ENCODE results near the gene YPEL3.
"Not testable (repeated sequence)": the region's sequence is repeated elsewhere in the genome, so short reads cannot be mapped to it uniquely, and the experiment has no call there.

The YPEL3 gene

GRCh38 chr16:30132591-30132990, 36.6 kb upstream of the YPEL3 start:
- Histone ChIP-seq H3K4me3 (ENCODE audit: low read depth in 1 of 2, low read length in 2 of 2) (no peak overlapping the region), H3K36me3 (ENCODE audit: control insufficient read depth in 1 of 2, insufficient read depth in 2 of 2, low read length in 2 of 2) (no peaks in the 10 kb centered on the region), H3K9me3 (ENCODE audit: control insufficient read depth in 1 of 2, low read length in 2 of 2) (no peaks in the 10 kb centered on the region), H3K27me3 (ENCODE audit: low read depth, low read length) (no peaks in the 10 kb centered on the region), H3K27ac (ENCODE audit: low read length) (no peak overlapping the region), H3K4me1 (ENCODE audit: control insufficient read depth in 1 of 2, insufficient read depth in 2 of 2, low read length in 2 of 2) (no peaks in the 10 kb centered on the region)

DNA sequence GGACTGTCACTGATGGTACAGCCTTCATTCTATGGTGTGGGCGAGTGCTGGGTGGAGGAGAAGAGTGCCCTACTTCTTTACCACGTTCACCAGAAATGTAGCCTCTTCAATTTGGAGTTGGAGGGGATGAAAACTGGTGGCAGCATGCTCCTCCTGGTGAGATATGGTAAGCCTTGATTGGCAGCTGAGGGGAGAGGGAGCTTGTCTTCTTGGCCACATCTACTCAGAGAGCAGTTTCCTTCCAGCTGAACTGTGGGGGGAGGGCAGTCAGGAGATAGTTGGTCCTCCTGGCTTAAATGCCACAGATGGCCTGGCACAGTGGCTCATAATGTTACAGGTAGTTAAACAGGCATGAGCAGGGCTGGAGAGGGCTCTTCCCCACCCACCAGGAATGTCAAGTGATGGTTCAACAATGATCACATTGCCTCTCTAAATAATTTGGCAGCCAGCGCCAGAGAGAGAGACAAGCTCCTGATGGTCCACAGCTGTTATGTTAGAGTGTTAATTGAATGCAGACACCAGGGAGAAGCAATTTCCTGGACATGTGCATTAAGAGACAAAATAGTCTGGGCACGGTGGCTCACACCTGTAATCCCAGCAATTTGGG, 36.0 kb upstream of the YPEL3 start:
- H3K27ac ChIP-seq (ENCODE audit: low read length) = no peak overlapping the region
- H3K4me1 ChIP-seq (ENCODE audit: control insufficient read depth in 1 of 2, insufficient read depth in 2 of 2, low read length in 2 of 2) = no peaks in the 10 kb centered on the region
- H3K4me3 ChIP-seq (ENCODE audit: low read depth in 1 of 2, low read length in 2 of 2) = no peak overlapping the region
- H3K36me3 ChIP-seq (ENCODE audit: control insufficient read depth in 1 of 2, insufficient read depth in 2 of 2, low read length in 2 of 2) = no peaks in the 10 kb centered on the region
- H3K9me3 ChIP-seq (ENCODE audit: control insufficient read depth in 1 of 2, low read length in 2 of 2) = no peaks in the 10 kb centered on the region
- H3K27me3 ChIP-seq (ENCODE audit: low read depth, low read length) = no peaks in the 10 kb centered on the region

DNA sequence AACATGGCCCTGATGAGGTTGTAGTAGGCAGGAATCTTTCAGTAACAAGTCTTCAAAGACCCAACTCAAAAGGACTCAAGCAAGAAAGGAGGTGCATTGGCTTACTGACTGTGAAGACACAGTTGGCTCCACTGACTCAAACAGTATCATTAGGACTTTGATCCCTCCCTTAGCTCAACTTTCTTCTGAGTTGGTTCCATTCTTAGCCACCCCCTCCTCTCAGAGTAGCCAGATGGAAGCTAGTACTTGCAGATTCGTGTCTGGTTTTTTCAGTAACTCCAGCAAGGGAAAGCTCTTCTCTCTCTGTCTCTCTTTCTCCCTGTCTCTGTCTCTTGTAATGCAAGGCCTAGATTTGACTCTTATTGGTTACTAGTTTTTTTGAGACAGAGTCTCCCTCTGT, 32.0 kb upstream of the YPEL3 start:
- H3K4me1 ChIP-seq (ENCODE audit: control insufficient read depth in 1 of 2, insufficient read depth in 2 of 2, low read length in 2 of 2) = peaks cover 5 to 7% of the 10 kb centered on the region in 2 donors
- H3K9me3 ChIP-seq (ENCODE audit: control insufficient read depth in 1 of 2, low read length in 2 of 2) = no peaks in the 10 kb centered on the region
- no peaks in the 10 kb centered on the region for H3K27me3 ChIP-seq (ENCODE audit: low read depth, low read length)
- no peaks in the 10 kb centered on the region for H3K36me3 ChIP-seq (ENCODE audit: control insufficient read depth in 1 of 2, insufficient read depth in 2 of 2, low read length in 2 of 2)
- H3K4me3 ChIP-seq (ENCODE audit: low read depth in 1 of 2, low read length in 2 of 2) = no peak overlapping the region
- H3K27ac ChIP-seq (ENCODE audit: low read length) = no peak overlapping the region

DNA sequence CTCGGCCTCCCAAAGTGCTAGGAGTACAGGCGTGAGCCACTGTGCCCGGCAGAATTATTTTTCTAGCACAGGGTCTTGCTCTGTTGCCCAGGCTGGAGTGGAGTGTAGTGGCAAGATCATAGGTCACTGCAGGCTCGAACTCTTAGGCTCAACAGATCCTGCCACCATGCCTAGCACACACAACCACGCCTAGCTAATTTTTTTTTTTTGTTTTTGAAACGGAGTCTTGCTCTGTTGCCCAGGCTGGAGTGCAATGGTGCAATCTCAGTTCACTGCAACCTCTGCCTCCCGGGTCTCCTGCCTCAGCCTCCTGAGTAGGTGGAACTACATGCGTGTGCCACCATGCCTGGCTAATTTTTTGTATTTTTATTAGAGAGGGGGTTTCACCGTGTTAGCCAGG, 29.7 kb upstream of the YPEL3 start:
- not testable (repeated sequence) for H3K9me3 ChIP-seq (ENCODE audit: control insufficient read depth in 1 of 2, low read length in 2 of 2); H3K27me3 ChIP-seq (ENCODE audit: low read depth, low read length); H3K27ac ChIP-seq (ENCODE audit: low read length); H3K4me3 ChIP-seq (ENCODE audit: low read depth in 1 of 2, low read length in 2 of 2); H3K36me3 ChIP-seq (ENCODE audit: control insufficient read depth in 1 of 2, insufficient read depth in 2 of 2, low read length in 2 of 2)
- peaks cover 11 to 12% of the 10 kb centered on the region in 2 donors for H3K4me1 ChIP-seq (ENCODE audit: control insufficient read depth in 1 of 2, insufficient read depth in 2 of 2, low read length in 2 of 2)

GRCh38 chr16:30124985-30125379, 29.0 kb upstream of the YPEL3 start:
- no peak overlapping the region for H3K4me3 ChIP-seq (ENCODE audit: low read depth in 1 of 2, low read length in 2 of 2)
- no peaks in the 10 kb centered on the region for H3K9me3 ChIP-seq (ENCODE audit: control insufficient read depth in 1 of 2, low read length in 2 of 2)
- H3K27ac ChIP-seq (ENCODE audit: low read length) = no peak overlapping the region

DNA sequence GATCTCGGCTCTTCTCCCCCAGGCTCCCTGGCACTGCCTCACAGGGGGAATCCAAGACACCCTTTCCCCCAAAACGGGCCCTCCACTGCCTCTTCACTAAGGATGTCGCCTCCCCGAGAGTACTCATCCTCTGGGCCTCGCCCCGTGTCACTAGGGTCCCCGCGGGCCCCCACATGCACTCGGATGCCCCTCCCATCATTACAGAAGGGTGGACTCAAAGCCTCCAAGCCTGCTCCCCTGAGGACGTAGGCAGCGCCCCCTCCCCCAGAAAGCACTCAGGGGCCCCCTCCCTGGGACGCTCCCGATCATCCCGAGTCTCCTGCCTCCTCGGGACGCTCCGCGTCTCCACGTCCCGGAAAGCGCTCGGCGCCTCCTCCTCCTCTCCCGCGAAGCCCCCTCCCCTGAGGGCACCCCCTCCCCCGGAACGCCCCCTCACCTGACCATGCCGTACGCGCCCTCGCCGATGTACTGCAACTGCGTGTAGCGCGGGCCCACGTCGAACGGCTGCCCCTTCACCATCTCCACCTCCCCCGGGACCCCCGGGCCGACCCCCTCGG, 26.7 kb upstream of the YPEL3 start:
- Histone ChIP-seq H3K9me3 (ENCODE audit: control insufficient read depth in 1 of 2, low read length in 2 of 2) (no peaks in the 10 kb centered on the region), H3K27ac (ENCODE audit: low read length) (peak overlapping the region; percentile 92), H3K36me3 (ENCODE audit: control insufficient read depth in 1 of 2, insufficient read depth in 2 of 2, low read length in 2 of 2) (peaks cover 16 to 25% of the 10 kb centered on the region in 2 donors), H3K4me3 (ENCODE audit: low read depth in 1 of 2, low read length in 2 of 2) (peak overlapping the region; percentile 72 to 77), H3K27me3 (ENCODE audit: low read depth, low read length) (no peaks in the 10 kb centered on the region), H3K4me1 (ENCODE audit: control insufficient read depth in 1 of 2, insufficient read depth in 2 of 2, low read length in 2 of 2) (peaks cover 11 to 12% of the 10 kb centered on the region in 2 donors)

More at GRCh38 chr16:30124985-30125379, 29.0 kb upstream of the YPEL3 start:
- peaks cover 11 to 12% of the 10 kb centered on the region in 2 donors for H3K4me1 ChIP-seq (ENCODE audit: control insufficient read depth in 1 of 2, insufficient read depth in 2 of 2, low read length in 2 of 2)
- peaks cover 0 to 5% of the 10 kb centered on the region in 2 donors for H3K36me3 ChIP-seq (ENCODE audit: control insufficient read depth in 1 of 2, insufficient read depth in 2 of 2, low read length in 2 of 2)
- no peaks in the 10 kb centered on the region for H3K27me3 ChIP-seq (ENCODE audit: low read depth, low read length)

DNA sequence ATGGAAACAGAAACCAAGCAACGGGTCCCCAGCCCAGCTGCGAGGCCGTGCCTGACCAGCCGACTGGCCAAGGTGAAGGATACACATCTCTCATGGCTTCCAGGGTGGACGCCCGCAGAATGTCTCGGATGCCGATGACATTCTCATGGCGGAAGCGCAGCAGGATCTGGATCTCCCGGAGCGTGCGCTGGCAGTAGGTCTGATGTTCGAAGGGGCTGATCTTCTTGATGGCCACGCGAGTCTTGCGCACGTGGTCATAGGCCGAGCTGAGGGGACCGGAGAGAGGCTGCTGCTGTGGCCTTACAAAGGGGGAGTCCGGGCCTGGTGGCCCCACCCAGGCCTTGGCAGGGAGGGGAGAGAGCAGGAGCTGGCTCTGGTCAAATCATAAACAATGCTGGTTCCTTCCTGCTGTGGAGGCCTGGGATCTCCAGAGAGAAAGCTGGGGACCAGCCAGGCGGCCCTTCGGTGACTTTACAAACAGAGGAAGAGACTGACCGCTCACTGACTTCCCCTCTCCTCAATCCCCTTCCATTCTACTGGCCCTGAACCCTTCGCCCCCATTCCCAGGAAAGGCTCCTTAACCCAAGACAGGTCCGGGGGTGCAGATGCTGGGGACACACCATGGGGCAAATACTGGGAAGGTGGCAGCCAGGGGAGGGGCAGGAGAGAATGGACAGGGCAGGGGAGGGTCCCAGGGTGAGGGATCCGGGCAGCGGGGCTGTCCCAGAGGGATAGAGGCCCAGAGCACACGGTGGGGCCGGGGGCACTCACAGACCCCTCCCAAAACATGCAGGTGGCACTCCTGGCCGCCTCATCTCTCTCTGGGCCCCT, 25.9 kb upstream of the YPEL3 start:
- no peaks in the 10 kb centered on the region for H3K27me3 ChIP-seq (ENCODE audit: low read depth, low read length)
- H3K27ac ChIP-seq (ENCODE audit: low read length) = peak overlapping the region; percentile 92
- peaks cover 11 to 12% of the 10 kb centered on the region in 2 donors for H3K4me1 ChIP-seq (ENCODE audit: control insufficient read depth in 1 of 2, insufficient read depth in 2 of 2, low read length in 2 of 2)
- H3K4me3 ChIP-seq (ENCODE audit: low read depth in 1 of 2, low read length in 2 of 2) = peak overlapping the region; percentile 72 to 77
- H3K36me3 ChIP-seq (ENCODE audit: control insufficient read depth in 1 of 2, insufficient read depth in 2 of 2, low read length in 2 of 2) = peaks cover 23 to 32% of the 10 kb centered on the region in 2 donors
- H3K9me3 ChIP-seq (ENCODE audit: control insufficient read depth in 1 of 2, low read length in 2 of 2) = no peaks in the 10 kb centered on the region

DNA sequence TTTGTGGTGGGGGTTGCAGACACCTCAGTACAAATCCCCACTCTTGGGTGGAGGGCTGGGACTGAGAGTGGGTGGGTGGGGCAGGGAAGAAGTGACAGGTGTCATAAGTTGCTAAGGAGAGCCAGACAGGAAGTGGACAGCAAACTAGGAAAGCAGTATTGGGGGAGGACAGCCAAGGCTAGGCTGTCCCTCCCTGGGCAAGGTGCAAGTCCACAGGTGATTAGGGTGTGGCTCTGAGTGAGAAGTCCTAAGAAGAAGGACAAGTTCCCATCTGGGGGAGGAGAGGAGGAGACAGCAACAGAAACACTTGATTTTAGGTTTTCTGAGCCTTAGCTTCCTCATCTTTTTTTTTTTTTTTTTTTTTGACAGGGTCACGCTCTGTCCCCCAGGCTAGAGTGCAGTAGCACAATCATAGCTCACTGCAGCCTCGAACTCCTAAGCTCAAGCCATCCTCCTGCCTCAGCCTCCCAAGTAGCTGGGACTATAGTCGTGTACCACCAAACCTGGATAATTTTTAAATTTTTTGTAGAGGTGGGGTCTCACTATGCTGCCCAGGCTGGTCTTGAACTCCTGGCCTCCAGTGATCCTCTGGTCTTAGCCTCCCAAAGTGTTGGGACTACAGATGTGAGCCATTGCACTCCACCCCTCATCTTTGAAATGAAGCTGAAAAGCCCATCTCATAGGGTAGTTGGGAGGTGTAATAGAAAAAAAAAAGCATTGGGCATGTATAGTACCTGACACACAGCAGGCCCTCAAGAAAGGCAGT, 24.5 kb upstream of the YPEL3 start:
- peaks cover 24 to 44% of the 10 kb centered on the region in 2 donors for H3K36me3 ChIP-seq (ENCODE audit: control insufficient read depth in 1 of 2, insufficient read depth in 2 of 2, low read length in 2 of 2)
- peaks cover 11 to 12% of the 10 kb centered on the region in 2 donors for H3K4me1 ChIP-seq (ENCODE audit: control insufficient read depth in 1 of 2, insufficient read depth in 2 of 2, low read length in 2 of 2)
- peak overlapping the region; percentile 92 for H3K27ac ChIP-seq (ENCODE audit: low read length)
- no peak overlapping the region for H3K4me3 ChIP-seq (ENCODE audit: low read depth in 1 of 2, low read length in 2 of 2)
- no peaks in the 10 kb centered on the region for H3K9me3 ChIP-seq (ENCODE audit: control insufficient read depth in 1 of 2, low read length in 2 of 2)
- no peaks in the 10 kb centered on the region for H3K27me3 ChIP-seq (ENCODE audit: low read depth, low read length)

DNA sequence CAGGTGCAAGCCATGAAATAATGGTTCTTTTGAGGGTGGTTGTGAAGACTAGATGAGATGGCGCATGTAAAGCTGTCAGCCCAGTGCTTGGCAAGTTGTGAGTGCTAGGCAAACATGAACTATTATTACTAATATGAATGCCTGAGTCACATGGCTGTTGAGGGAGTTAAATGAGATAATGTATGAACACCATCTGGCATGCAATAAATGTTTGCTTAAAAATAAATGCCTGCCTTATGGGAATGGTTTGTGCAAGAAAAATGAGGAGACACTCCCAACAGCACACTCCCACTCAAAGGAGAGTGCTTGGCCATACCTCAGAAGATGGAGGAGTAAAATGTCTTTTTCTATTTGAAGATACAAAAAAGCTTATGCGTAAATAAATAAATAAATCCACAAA, 23.4 kb upstream of the YPEL3 start:
- Histone ChIP-seq H3K36me3 (ENCODE audit: control insufficient read depth in 1 of 2, insufficient read depth in 2 of 2, low read length in 2 of 2) (peaks cover 24 to 55% of the 10 kb centered on the region in 2 donors), H3K27ac (ENCODE audit: low read length) (peak overlapping the region; percentile 39), H3K27me3 (ENCODE audit: low read depth, low read length) (no peaks in the 10 kb centered on the region), H3K4me1 (ENCODE audit: control insufficient read depth in 1 of 2, insufficient read depth in 2 of 2, low read length in 2 of 2) (peaks cover 10 to 11% of the 10 kb centered on the region in 2 donors), H3K9me3 (ENCODE audit: control insufficient read depth in 1 of 2, low read length in 2 of 2) (no peaks in the 10 kb centered on the region), H3K4me3 (ENCODE audit: low read depth in 1 of 2, low read length in 2 of 2) (no peak overlapping the region)

DNA sequence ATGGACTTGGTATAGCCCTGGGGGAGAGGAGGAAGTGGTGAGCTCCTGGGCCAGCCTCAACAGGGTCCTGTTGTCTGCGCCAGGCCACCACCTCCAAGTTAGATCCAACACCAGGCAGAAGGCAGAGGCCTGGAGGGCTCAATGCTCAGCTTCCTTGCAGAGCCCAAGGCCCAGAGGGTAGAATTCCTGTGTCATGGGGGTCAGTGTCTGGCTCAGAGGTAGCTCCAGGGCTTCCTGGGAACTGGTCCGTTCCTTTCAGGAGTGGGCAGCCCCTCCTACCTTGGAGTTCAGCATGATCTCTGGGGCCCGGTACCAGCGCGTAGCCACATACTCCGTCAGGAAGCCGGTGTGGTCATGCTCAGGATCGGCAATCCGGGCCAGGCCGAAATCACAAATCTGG, 21.8 kb upstream of the YPEL3 start:
- H3K27ac ChIP-seq (ENCODE audit: low read length) = no peak overlapping the region

More for the DNA sequence above, 21.8 kb upstream of the YPEL3 start:
- no peaks in the 10 kb centered on the region for H3K27me3 ChIP-seq (ENCODE audit: low read depth, low read length)
- H3K4me1 ChIP-seq (ENCODE audit: control insufficient read depth in 1 of 2, insufficient read depth in 2 of 2, low read length in 2 of 2) = peaks cover 5 to 6% of the 10 kb centered on the region in 2 donors
- peaks cover 24 to 66% of the 10 kb centered on the region in 2 donors for H3K36me3 ChIP-seq (ENCODE audit: control insufficient read depth in 1 of 2, insufficient read depth in 2 of 2, low read length in 2 of 2)
- H3K9me3 ChIP-seq (ENCODE audit: control insufficient read depth in 1 of 2, low read length in 2 of 2) = no peaks in the 10 kb centered on the region
- no peak overlapping the region for H3K4me3 ChIP-seq (ENCODE audit: low read depth in 1 of 2, low read length in 2 of 2)
